Muscle of leg (tissue), 9 donors: Measurements from ENCODE around the gene JPT1. TPM values are rescaled to one million over a fixed set of nuclear protein-coding genes. Genes with fewer than 3 reads are reported as not detected.

ENCODE experiments used
- polyA plus RNA-seq, 8 donors: library from polyadenylated mRNA; unstranded; fragments of 120-200 nt; gene quantifications; one replicate each; pipeline versions ENCODE4 v1.2.1 to v1.2.3, GENCODE V29; 2013; ENCODE audit warnings: inconsistent platforms in 1 of 8, low replicate concordance in 1 of 8; ENCODE audit not compliant: insufficient read length in 8 of 8, insufficient read depth in 1 of 8
- total RNA-seq: library from RNA; stranded (reverse); fragments of 120-200 nt; gene quantifications from one replicate; pipeline ENCODE4 v1.2.4, GENCODE V29; 2013

Gene JPT1
- total and polyA plus RNA-seq, 9 donors = 138 to 361 (median 292) TPM

Other genes with a start within 250 kb of the JPT1 start
- gene USH1G, start 231.3 kb downstream of the JPT1 start, total RNA-seq = not detected
- under 1 TPM in 4 of 8 donors, not detected in 4; 0.02 to 0.53 (median 0.07) TPM for gene USH1G, start 231.3 kb downstream of the JPT1 start, polyA plus RNA-seq
- not detected for gene OTOP2, start 230.2 kb downstream of the JPT1 start, total RNA-seq
- not detected for gene OTOP2, start 230.2 kb downstream of the JPT1 start, polyA plus RNA-seq
- not detected for gene OTOP3, start 218.6 kb downstream of the JPT1 start, total RNA-seq
- under 1 TPM in 1 of 8 donors, not detected in 7; 0.89 TPM for gene OTOP3, start 218.6 kb downstream of the JPT1 start, polyA plus RNA-seq
- 2.7 TPM for gene HID1, start 181.8 kb downstream of the JPT1 start, total RNA-seq
- gene HID1, start 181.8 kb downstream of the JPT1 start, polyA plus RNA-seq = 10 to 100 TPM in 1 of 8 donors, 1 to 10 TPM in 7; 4.3 to 12.6 (median 6.8) TPM
- gene CDR2L, start 166.9 kb downstream of the JPT1 start, total RNA-seq = 3.4 TPM
- gene CDR2L, start 166.9 kb downstream of the JPT1 start, polyA plus RNA-seq = 10 to 100 TPM in 2 of 8 donors, 1 to 10 TPM in 6; 7.7 to 12.2 (median 8.9) TPM
- gene MRPL58, start 141.8 kb downstream of the JPT1 start, total RNA-seq = 34.0 TPM
- gene MRPL58, start 141.8 kb downstream of the JPT1 start, polyA plus RNA-seq = 10 to 100 TPM; 17.6 to 25.2 (median 21.1) TPM
- 332 TPM for gene ATP5PD, start 107.5 kb downstream of the JPT1 start, total RNA-seq
- gene ATP5PD, start 107.5 kb downstream of the JPT1 start, polyA plus RNA-seq = 100 to 1,000 TPM; 216 to 280 (median 246) TPM
- 16.8 TPM for gene KCTD2, start 107.3 kb downstream of the JPT1 start, total RNA-seq
- gene KCTD2, start 107.3 kb downstream of the JPT1 start, polyA plus RNA-seq = 10 to 100 TPM; 19.8 to 24.7 (median 22.2) TPM
- gene SLC16A5, start 66.6 kb downstream of the JPT1 start, total RNA-seq = 4.4 TPM
- 10 to 100 TPM in 2 of 8 donors, 1 to 10 TPM in 6; 7.8 to 12.7 (median 8.4) TPM for gene SLC16A5, start 66.6 kb downstream of the JPT1 start, polyA plus RNA-seq
- gene ARMC7, start 44.5 kb downstream of the JPT1 start, total RNA-seq = 2.4 TPM
- 1 to 10 TPM; 6.2 to 7.9 (median 7.5) TPM for gene ARMC7, start 44.5 kb downstream of the JPT1 start, polyA plus RNA-seq
- 55.6 TPM for gene NT5C, start 22.8 kb downstream of the JPT1 start, total RNA-seq
- 10 to 100 TPM; 38.3 to 53.8 (median 42.4) TPM for gene NT5C, start 22.8 kb downstream of the JPT1 start, polyA plus RNA-seq
- 242 TPM for gene SUMO2, start 28.4 kb upstream of the JPT1 start, total RNA-seq
- gene SUMO2, start 28.4 kb upstream of the JPT1 start, polyA plus RNA-seq = 100 to 1,000 TPM; 340 to 477 (median 387) TPM
- 33.5 TPM for gene NUP85, start 51.2 kb upstream of the JPT1 start, total RNA-seq
- gene NUP85, start 51.2 kb upstream of the JPT1 start, polyA plus RNA-seq = 10 to 100 TPM; 35.1 to 51.2 (median 44.3) TPM
- 13.3 TPM for gene GGA3, start 107.1 kb upstream of the JPT1 start, total RNA-seq
- 10 to 100 TPM; 26.7 to 35.9 (median 30.6) TPM for gene GGA3, start 107.1 kb upstream of the JPT1 start, polyA plus RNA-seq
- gene MRPS7, start 107.4 kb upstream of the JPT1 start, total RNA-seq = 71.7 TPM
- 10 to 100 TPM; 51.2 to 69.9 (median 60.1) TPM for gene MRPS7, start 107.4 kb upstream of the JPT1 start, polyA plus RNA-seq
- 9.4 TPM for gene MIF4GD, start 116.7 kb upstream of the JPT1 start, total RNA-seq
- 10 to 100 TPM in 7 of 8 donors, 1 to 10 TPM in 1; 9.9 to 14.8 (median 12.6) TPM for gene MIF4GD, start 116.7 kb upstream of the JPT1 start, polyA plus RNA-seq
- 7.0 TPM for gene SLC25A19, start 134.9 kb upstream of the JPT1 start, total RNA-seq
- 1 to 10 TPM; 6.1 to 8.3 (median 7.3) TPM for gene SLC25A19, start 134.9 kb upstream of the JPT1 start, polyA plus RNA-seq